ENCODE measurements around the gene ATG4A.

DNA sequence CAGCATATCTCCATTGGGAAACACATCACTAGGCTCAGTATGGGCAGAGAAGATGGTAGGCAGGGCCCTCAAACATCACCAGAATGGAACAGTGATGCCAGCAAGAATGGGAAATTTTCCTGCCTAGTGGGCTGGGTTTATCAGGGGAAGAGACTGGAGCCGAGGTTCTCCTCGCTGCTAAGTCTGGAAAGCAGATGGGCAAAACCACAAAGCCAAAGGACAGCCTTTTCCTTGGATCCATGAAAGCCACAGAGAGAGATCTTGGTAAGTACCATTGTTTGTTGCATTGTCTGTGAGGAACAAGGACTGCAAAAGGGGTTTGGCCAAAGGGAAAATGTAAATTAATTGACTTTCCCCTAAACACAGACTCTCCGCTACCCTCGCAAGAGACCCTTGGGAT is 80.1 kb downstream of the ATG4A start:
- TF ChIP-seq, protein P1, sequence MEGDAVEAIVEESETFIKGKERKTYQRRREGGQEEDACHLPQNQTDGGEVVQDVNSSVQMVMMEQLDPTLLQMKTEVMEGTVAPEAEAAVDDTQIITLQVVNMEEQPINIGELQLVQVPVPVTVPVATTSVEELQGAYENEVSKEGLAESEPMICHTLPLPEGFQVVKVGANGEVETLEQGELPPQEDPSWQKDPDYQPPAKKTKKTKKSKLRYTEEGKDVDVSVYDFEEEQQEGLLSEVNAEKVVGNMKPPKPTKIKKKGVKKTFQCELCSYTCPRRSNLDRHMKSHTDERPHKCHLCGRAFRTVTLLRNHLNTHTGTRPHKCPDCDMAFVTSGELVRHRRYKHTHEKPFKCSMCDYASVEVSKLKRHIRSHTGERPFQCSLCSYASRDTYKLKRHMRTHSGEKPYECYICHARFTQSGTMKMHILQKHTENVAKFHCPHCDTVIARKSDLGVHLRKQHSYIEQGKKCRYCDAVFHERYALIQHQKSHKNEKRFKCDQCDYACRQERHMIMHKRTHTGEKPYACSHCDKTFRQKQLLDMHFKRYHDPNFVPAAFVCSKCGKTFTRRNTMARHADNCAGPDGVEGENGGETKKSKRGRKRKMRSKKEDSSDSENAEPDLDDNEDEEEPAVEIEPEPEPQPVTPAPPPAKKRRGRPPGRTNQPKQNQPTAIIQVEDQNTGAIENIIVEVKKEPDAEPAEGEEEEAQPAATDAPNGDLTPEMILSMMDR (IDR thresholded peaks at IDR 0.05; ENCODE audit: extremely low read depth in 1 of 2, insufficient read depth in 1 of 2, low read depth in 1 of 2, low read length in 2 of 2): no peak
- TF ChIP-seq, protein P2, sequence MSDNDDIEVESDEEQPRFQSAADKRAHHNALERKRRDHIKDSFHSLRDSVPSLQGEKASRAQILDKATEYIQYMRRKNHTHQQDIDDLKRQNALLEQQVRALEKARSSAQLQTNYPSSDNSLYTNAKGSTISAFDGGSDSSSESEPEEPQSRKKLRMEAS (IDR thresholded peaks at IDR 0.05; ENCODE audit: insufficient read depth, insufficient read length): no peak
- TF ChIP-seq POLR2A (IDR thresholded peaks at IDR 0.05; ENCODE audit: low read depth, low read length) (no peak), EZH2 (IDR thresholded peaks at IDR 0.05; ENCODE audit: borderline replicate concordance, low read depth, low read length, severe bottlenecking) (no peak), POLR2AphosphoS5 (IDR thresholded peaks at IDR 0.05; ENCODE audit: insufficient read depth, low read depth, low read length) (no peak), FOS (IDR thresholded peaks at IDR 0.05; ENCODE audit: borderline replicate concordance, insufficient read depth, low read length) (no peak), JUN (IDR thresholded peaks at IDR 0.05; ENCODE audit: borderline replicate concordance, insufficient read depth, insufficient read length, low read depth) (no peak), MYC (IDR thresholded peaks at IDR 0.05; ENCODE audit: low read depth, low read length) (no peak), GATA2 (IDR thresholded peaks at IDR 0.05; ENCODE audit: insufficient read depth, insufficient read length, low read depth, low read length) (no peak)
